ENCODE measurements around the gene RNU6-1.

Gene RNU6-1

DNA sequence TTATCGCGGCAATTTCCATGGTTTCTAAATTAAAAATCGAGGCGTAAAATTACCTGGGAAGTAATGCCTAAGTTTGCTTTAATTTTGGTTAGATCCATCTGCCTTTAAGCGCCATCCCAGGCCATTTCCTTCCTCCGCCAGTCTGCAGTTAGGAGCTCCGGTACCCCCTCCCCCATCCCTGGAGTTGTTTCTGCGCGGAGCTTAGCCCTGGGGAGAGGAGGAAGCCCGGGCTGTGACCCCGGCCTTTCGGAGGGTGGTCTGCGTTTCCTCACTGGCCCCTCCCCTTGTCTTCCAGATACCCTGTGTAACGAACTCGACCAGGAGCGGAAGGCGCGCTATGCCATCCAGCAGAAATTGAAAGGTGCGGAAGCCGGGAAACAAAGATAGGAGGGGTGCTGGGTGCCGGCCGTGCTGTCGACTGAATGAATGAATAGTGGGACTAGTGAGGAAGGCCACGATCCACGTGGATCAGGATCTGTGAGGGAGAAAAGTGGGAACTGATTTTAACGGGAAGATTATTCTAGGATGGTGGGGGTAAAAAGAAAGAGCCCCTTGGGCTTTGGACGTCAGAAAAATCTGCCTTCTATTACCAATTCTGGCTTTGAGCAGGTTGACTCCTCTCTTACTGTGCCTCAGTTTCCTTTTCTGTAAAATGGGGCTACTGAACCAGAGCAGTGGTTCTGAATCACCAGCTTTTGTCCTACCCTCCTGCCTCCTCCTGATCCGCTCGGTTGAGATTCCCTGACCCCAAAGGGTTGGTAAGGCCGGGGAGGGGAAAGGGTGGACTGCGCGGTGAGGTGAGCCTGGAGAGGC lies 6.7 kb downstream of the RNU6-1 start:
- DNase-seq: no peak

DNA sequence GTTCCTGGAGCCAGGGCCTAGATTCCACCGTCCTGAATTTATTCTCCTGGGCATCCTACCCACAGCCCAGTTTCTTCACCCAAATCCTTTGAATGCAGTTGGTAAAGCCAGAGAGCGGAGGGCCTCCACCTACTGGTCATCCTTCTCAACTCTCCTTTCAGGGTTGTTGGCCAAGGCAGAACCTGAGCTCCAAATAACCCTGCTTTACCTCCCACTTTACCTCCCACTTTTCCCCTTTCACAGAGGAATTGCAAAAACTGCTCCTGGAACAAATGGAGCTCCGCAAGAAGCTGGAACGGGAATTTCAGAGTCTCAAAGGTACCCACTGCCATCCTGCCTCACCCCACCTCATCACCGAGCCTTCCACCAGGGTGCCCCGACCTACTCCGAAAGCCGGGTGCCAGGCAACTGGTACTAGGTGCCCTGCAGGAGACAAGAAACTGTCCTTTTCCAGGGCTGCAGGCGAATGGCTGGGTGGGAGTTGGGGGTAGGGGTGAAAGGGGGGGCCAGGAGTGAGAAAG lies 7.8 kb downstream of the RNU6-1 start:
- DNase-seq: no peak

DNA sequence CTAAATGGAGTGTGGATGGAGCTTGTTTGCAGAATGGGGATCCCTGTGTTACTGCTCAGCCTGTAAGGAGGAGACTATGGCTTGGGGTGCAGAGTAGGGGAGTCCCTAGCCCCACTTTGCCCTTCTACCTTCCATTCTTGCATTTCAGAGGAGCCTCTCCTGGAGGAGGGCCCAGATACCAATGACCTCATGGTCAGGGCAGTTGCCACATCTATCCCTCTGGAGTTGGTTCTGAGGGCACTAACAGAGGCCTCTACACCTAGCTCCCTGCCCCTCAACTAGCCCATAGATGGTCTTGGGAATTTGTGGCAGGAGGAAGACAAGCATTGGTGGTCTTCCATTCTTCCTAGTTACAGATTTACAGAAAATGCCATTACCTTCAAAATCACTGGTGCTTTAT lies 8.5 kb downstream of the RNU6-1 start:
- no peak for DNase-seq

DNA sequence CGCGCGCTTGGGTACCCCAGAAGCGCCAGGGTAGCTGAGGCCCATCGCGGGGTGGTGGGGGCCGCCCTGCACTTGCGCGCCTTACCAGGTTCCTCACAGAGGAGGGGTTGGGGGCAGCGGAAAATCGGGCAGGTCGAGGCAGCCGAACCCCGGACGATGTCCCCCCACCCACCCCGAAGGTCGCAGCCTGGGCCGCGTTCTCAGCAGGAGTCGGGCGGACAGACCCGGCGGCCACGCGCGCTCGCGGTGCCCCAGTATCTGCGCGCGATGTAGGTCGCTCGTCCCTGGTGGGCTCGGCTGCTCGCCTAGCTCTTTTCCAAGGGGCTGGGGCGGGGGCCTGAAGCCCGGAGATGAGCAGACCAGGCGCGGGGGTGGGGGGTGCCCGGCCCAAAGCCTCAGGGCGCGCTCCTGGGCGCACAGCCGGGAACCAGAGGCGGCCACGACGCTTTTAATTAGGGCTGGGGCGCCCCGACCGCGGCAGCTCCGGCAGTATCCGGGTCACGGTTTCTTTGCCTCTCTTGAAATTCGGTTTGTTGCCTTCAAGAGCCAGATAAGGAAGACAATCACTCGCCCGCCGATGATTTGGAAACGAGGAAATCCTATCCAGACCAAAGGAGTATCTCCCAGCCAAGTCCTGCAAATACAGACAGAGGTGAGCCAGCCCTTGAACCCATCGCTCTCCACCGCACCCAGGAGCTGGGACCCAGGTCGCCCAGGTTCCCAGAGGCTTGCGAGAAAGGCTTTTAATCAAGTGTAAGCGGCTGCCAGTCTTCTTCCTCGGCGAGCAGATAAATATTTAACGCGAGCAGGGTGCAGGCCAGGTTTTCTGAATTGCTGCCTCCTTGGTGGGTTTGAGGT lies 10.0 kb downstream of the RNU6-1 start:
- DNase-seq: no peak

DNA sequence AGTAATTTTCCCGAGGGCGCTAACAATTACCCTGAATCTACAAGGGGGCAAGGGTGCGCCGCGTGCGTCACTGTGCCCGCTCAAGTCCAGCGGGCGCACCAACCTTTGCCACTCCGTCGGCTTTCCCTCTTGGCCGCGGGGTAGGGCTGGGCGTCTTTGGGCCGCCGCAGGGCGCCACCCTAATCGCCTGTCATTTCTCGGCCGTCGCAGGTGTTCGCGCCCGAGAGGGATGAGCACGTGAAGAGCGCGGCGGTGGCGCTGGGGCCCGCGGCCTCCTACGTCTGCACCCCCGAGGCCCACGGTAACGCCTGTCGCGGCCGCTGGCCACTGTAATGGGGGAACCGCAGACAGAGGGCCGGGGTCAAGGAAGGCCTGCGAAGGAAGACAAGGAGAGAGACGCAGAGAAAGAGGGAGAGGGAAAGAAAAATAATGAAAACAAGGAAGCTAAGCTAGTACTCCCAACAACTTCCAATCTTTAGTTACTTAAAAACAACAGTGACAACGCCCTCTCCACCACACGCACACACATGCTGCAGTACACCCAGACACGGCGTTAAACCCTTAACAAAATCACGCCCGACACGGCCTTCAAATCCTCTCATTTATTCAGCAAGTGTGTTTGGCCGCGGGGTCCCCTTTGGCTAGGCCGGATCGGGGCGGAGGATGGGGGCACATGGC lies 10.7 kb downstream of the RNU6-1 start:
- DNase-seq: no peak

DNA sequence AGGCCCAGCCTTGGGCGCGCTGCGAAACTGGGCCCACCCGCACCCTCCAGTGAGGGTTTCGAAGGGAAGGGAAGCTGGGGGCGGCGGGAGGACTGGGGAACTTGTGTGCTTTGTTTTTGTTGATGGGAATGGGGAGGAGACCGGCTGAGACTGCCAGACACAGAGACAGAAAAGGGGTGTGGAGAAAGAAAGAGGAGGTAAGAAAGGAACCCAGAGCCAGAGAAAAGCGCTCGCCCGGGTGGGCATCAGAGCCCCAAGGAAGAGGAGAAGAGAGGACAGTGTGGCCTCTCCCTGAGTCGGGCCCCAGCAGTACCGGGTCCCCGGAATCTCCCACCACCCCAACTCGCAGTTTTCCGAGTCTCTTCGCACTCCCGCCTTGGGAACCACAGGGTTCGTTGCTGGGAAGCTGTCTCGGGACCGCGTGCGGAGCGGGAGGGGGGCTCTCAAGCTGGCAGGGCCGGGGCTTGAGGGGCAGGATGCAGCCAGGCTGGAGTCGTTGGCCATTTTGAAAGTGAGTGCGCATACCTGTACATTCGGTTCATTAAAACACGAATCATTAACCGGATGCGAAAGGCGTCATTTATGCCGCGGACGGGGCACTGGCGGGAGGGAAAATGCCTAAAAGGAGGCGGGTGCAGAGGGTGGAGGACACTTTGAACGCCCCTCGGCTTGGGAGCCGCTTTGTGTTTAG lies 11.4 kb downstream of the RNU6-1 start:
- DNase-seq: no peak

DNA sequence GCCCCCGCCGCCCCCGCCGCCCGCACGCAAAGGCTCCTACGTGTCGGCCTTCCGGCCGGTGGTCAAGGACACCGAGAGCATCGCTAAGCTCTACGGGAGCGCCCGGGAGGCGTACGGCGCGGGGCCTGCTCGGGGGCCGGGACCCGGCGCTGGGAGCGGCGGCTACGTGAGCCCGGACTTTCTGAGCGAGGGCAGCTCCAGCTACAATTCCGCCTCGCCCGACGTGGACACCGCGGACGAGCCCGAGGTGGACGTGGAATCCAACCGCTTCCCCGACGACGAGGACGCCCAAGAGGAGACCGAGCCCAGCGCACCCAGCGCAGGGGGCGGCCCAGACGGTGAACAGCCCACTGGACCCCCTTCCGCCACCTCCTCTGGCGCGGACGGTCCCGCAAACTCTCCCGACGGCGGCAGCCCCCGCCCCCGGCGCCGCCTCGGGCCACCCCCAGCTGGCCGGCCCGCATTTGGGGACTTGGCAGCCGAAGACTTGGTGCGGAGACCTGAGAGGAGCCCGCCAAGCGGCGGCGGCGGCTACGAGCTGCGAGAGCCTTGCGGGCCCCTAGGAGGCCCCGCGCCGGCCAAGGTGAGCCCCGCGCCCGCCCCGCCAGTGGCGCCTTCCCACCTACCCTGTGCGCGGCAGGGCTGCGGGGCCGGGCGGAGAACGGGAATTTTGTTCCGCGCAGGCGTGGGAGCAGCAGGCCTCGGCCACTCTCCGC lies 12.1 kb downstream of the RNU6-1 start:
- no peak for DNase-seq

DNA sequence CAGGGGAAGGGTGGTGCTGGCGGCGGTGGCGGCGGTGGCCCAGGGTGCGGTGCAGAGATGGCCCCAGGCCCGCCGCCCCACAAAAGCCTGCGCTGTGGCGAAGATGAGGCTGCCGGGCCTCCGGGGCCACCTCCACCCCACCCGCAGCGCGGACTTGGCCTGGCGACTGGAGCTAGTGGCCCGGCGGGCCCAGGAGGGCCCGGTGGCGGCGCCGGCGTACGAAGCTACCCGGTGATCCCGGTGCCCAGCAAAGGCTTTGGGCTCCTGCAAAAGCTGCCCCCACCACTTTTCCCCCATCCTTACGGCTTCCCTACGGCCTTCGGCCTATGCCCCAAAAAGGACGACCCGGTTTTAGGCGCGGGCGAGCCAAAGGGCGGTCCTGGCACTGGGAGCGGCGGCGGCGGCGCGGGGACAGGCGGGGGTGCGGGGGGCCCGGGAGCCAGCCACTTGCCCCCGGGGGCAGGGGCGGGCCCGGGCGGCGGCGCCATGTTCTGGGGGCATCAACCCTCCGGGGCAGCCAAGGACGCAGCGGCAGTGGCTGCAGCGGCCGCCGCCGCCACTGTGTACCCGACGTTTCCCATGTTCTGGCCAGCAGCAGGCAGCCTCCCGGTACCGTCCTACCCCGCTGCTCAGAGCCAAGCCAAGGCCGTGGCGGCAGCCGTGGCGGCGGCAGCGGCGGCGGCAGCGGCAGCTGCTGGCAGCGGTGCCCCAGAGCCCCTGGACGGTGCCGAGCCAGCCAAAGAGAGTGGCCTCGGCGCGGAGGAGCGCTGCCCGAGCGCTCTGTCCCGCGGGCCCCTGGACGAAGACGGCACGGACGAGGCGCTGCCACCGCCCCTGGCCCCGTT lies 12.9 kb downstream of the RNU6-1 start:
- no peak for DNase-seq

DNA sequence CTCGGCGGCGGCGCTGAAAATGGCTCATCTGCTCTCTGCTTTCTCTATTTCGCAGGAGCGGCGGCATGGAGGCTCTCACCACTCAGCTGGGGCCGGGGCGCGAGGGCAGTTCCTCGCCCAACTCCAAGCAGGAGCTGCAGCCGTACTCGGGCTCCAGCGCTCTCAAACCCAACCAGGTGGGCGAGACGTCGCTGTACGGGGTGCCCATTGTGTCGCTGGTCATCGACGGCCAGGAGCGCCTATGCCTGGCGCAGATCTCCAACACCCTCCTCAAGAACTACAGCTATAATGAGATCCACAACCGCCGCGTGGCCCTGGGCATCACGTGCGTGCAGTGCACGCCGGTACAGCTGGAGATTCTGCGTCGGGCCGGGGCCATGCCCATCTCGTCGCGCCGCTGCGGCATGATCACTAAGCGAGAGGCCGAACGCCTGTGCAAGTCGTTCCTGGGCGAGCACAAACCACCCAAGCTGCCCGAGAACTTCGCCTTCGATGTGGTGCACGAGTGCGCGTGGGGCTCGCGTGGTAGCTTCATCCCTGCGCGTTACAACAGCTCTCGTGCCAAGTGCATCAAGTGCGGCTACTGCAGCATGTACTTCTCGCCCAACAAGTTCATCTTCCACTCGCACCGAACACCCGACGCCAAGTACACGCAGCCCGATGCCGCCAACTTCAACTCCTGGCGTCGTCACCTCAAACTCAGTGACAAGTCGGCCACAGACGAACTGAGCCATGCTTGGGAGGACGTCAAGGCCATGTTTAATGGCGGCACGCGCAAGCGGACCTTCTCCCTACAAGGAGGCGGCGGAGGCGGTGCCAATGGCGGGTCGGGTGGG lies 13.7 kb downstream of the RNU6-1 start:
- DNase-seq: no peak

DNA sequence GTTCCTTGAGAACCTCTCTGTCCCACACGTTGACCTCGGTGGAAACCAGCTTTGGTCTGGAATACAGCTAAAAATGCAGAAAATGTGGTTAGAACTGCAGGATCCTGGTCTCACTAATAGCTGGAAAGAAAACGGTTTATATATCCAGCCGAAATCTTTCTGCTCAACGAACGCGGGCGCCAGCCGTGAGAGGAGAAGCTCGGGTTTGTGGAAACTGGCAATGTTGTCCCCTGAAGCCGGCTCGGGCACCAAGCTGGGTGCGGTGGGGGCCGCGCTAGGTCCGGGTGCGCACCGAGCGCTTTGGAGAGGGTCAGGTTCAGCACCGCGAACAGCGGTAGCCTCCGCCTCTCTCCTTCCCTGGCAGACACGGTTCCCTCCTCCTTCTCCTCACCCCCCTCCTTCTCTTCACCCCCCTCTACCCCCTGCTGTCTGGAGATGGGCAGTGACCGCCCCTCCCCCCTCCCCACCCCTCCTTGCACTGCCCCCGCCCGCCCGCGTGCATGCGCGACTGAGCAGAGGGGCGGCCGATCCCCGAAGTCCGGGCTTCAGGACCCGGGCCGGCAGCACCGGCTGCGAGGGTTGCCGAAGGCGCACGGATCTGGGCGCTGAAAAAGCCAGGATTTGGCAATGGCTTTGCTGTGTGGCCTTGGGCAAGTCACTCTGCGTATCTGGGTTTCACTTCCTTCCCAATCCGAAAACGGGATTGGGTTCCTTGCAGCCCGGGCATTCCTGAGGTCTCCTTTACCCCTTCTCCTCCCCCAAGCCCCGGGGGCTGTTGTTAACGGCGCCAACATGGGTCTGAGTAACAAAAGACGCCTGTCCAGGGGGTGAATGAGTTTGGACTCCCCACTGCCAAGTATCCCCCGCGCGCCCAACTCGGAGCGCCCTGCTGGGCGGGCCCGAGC lies 14.6 kb downstream of the RNU6-1 start, which contains the start of gene SKOR1:
TSS of gene SKOR1 (plus strand) at position 534 of the 905 bp plus-strand sequence. CDS start at position 628, 94 bp downstream.
- no peak for DNase-seq

DNA sequence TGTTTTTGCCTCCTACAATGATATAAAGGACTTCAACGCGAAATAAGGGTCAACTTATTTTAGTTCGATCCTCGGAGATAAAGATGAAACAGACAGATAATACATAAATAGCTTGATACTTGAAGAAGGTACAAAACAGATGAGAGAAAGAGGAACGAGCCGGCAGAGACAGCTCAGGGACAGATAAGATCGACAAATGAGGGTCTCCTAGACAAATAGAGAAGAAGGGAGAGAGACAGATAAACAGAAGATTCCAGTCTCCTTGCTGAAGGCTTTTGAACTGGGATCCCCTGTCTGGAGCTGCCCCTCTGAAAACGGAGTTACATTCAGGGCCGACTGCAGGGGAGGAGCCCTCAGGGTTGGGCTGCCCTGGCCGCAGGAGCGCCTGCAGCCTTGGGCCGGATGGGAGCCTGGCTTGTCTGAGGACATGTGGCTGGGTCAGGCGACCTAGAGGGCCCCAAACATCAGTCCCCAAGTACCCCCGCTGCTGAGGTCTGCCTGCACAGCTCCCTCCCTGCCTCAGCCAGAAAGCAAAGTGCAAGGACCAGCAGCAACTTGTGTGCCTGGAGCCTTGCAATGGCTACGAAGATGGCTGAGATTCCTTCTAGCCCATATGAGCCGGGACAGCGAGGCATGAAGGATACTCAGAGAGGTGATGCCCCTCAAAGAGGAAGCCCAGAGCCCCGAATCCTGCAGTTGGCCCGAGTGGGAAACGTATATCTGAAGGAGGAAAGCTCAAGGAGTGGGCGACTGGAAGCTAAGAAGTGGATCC lies 15.5 kb downstream of the RNU6-1 start:
- DNase-seq: no peak

DNA sequence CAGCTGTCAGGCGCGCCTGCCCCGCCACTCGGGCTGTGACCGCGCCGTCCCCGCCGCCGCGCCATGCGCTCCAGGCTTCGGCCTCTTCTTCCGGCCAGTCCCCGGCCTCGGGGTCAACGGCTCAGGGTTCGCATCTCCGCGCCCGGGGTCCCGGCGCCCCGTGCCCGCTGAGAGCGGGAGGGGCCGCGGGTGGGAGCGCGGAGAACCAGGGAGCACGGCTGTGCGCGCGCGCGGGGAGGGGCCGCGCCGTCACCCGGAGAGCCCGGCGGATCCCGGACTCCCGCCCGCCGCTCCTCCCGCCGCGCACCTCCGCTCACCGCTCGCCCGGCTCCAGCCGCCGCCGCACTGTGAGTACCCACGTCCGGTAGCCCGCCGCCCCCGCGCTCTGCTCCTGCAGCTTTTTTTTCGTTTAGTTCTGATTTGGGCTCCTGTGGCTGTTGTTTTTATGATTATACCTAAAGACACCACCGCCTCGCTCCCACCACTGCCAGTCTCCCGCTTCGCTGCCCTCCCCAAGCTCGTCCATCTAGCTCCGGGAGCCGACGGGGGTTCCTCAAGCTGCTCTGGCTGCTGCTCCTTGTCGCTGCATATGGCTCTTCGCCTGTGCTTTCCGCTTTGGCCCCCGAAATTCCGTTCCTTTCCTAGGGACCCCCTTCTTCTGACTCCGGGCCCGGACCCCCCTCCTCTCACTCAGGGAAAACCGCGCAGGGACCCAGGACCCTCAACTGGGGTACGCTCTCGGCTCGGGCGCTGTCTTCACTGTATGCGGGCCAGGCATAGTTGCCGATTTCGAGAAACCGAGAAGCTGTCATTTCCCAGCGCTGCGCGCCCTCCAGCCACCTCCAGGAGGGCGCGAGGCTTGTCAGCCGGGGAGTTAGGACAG lies 16.3 kb downstream of the RNU6-1 start:
- DNase-seq: no peak

DNA sequence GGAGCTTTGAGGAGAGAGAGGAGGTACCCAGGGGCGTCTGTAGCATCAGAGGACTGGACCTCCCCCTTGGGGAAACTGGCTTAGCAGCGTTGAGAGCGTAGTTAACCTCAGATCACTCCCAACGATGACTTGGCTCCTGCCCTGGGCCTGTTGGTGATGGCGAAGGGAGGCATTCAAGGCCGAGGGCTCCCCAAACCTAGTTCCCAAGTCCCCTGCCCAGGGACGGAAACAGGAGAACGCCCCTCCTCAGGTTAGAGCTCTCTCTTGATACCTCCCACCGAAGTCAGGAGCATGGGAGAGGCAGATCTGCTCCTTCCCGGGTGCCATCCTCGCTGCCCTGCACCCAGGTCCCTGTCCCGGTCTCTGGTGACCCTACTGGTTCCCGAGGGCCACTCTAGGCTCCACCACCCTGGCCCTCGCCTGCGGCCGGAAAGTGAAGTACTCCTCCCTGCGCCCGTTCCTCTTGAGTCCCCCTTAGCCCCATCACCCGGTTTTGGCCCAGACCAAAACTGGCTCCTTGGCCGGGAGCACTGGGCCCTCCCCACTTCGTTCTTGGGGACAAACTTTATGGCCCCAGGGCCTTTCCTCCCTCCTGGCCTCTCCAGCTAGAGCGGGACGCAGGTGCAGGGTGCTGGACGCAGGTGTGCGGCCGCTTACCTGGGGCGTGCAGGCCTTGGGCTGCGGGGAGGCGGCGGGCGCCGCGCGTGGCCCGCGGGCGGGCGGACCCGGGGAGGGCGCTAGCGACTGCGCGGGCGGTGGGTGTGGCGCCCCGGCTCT lies 17.1 kb downstream of the RNU6-1 start:
- DNase-seq: no peak

DNA sequence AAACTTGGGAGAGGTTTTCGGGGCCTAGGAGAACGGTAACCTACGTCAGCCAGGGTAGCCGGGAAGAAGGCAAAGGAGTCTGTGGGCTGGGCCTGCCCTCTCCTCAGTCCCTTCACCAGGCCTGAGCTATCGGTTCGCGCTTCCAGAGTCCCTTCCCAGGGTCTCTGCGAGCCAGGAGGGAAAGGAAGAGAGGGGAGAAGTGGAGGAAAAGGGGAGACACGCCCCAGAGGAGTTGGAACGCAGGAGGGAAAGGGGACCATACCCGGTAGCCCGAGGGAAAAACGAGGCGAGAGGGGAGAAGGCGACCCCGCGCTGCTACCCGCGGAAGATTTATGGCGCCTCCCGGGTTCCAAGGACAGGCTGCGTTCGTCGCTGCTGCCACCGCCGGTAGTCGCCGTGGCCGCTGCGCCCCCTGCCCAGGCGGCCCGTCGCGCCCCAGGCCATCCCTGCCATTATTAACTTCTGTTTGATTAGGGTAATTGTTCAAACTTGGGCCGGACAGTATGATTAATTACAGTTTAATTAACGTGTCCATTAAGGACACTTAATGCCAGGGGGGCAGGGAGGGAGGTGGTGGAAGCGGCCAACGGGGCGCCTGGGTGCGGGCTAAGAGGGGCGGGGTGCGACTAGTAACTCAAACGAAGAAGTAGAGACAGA lies 17.9 kb downstream of the RNU6-1 start:
- DNase-seq: no peak
